ENCODE data around the gene LAMA2. TPM values are rescaled to one million over a fixed set of nuclear protein-coding genes. Genes with fewer than 3 reads are reported as not detected.

The LAMA2 gene
- total RNA-seq, 1 experiment from 2014 or later: 4.2 TPM

- H3K79me1 ChIP-seq (ENCODE audit: insufficient read depth, low read depth, low read length, poor library complexity, severe bottlenecking): no peaks in the 10 kb centered on the region
- no peak overlapping the region for H3K4me2 ChIP-seq (ENCODE audit: insufficient read depth, insufficient read length, low read length)
- Mint-ChIP-seq H3K9me3 (no peaks in the 10 kb centered on the region), H3K36me3 (ENCODE audit: insufficient read depth in 1 of 3, low read depth in 3 of 3) (peaks cover 0 to 5% (median 0%) of the 10 kb centered on the region in 3 experiments; a peak in 1 of 7 replicates), H3K27ac (no peak overlapping the region), H3K27me3 (ENCODE audit: low read depth) (no peaks in the 10 kb centered on the region), H3K4me3 (no peak overlapping the region), H3K4me1 (peaks cover 28 to 34% of the 10 kb centered on the region in 2 experiments)
- H2BK15ac ChIP-seq (ENCODE audit: low read depth, low read length): no peak overlapping the region
- no peaks in the 10 kb centered on the region for H3K9me3 ChIP-seq (ENCODE audit: control insufficient read depth, low read depth, low read length)
- H3K18ac ChIP-seq (ENCODE audit: insufficient read length, low read depth, low read length): no peak overlapping the region
- no peak overlapping the region for H2BK120ac ChIP-seq (ENCODE audit: low read depth, low read length, poor library complexity, severe bottlenecking)
- H2AK5ac ChIP-seq (ENCODE audit: insufficient read length, low read length): no peak overlapping the region
- H3K4me1 ChIP-seq (ENCODE audit: insufficient read depth, low read length): peaks cover 8% of the 10 kb centered on the region; the same call in 1 of the 2 replicates
- H3K27me3 ChIP-seq (ENCODE audit: insufficient read depth, low read length): no peaks in the 10 kb centered on the region
- DNase-seq: no peak
- no peak overlapping the region for H3K9ac ChIP-seq (ENCODE audit: extremely low read depth, insufficient read length, low read length)
- H3K23ac ChIP-seq (ENCODE audit: insufficient read length, low read depth, low read length): no peak overlapping the region
- H3K4ac ChIP-seq (ENCODE audit: low read depth, low read length): no peak overlapping the region
- TF ChIP-seq, protein P1, sequence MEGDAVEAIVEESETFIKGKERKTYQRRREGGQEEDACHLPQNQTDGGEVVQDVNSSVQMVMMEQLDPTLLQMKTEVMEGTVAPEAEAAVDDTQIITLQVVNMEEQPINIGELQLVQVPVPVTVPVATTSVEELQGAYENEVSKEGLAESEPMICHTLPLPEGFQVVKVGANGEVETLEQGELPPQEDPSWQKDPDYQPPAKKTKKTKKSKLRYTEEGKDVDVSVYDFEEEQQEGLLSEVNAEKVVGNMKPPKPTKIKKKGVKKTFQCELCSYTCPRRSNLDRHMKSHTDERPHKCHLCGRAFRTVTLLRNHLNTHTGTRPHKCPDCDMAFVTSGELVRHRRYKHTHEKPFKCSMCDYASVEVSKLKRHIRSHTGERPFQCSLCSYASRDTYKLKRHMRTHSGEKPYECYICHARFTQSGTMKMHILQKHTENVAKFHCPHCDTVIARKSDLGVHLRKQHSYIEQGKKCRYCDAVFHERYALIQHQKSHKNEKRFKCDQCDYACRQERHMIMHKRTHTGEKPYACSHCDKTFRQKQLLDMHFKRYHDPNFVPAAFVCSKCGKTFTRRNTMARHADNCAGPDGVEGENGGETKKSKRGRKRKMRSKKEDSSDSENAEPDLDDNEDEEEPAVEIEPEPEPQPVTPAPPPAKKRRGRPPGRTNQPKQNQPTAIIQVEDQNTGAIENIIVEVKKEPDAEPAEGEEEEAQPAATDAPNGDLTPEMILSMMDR (conservative IDR thresholded peaks at IDR 0.05): no peak
- H2AFZ ChIP-seq (ENCODE audit: low read length): no peak overlapping the region
- H4K91ac ChIP-seq (ENCODE audit: insufficient read length, low read depth, low read length): no peak overlapping the region
- no peak overlapping the region for H4K8ac ChIP-seq (replicated peaks; ENCODE audit: insufficient read length, low read depth, low read length)
- no CpG with 5 or more reads among the region's 5 CpGs for WGBS (ENCODE audit: extremely low coverage, insufficient read length, low lambda C conversion rate)
- no peak overlapping the region for H2BK5ac ChIP-seq (ENCODE audit: insufficient read length, low read length)
- H2BK20ac ChIP-seq (ENCODE audit: low read depth, low read length, poor library complexity, severe bottlenecking): no peak overlapping the region
- no peaks in the 10 kb centered on the region for H3K79me2 ChIP-seq (ENCODE audit: insufficient read depth, low read length)
- H2BK12ac ChIP-seq (ENCODE audit: insufficient read length, low read depth, low read length): no peak overlapping the region
- no peak overlapping the region for H3K56ac ChIP-seq (ENCODE audit: insufficient read length, low read depth, low read length)
- H3K27ac ChIP-seq (ENCODE audit: insufficient read length, low read depth, low read length): no peak overlapping the region
- H3T11ph ChIP-seq (ENCODE audit: low read length): no peak overlapping the region
- no peaks in the 10 kb centered on the region for H4K20me1 ChIP-seq (ENCODE audit: control insufficient read depth, insufficient read depth, insufficient read length)
- H3K14ac ChIP-seq (ENCODE audit: insufficient read depth, low read length): no peak overlapping the region
- H4K5ac ChIP-seq (ENCODE audit: insufficient read length, low read depth, low read length): no peak overlapping the region
- H3K23me2 ChIP-seq (ENCODE audit: insufficient read length, low read depth, low read length, poor library complexity, severe bottlenecking): no peaks in the 10 kb centered on the region
These were observed 441.4 kb downstream of the LAMA2 start for GRCh38 chr6:129324345-129324744.
